Uterus (tissue), 2 donors: ENCODE measurements around the gene METTL3.

Experiments used
- CTCF ChIP-seq, 4 experiments: fragments of 200-600 bp in 2 of 4; fragments of 450-650 bp in 2 of 4; sonication (generic) in 2 of 4; IDR thresholded peaks; one replicate each; pipeline ENCODE4 v1.5.1; 2016 to 2019; ENCODE audit warnings: antibody characterized with exemption in 4 of 4, mild to moderate bottlenecking in 2 of 4, moderate library complexity in 1 of 4
- POLR2A ChIP-seq, 2 donors: fragments of 450-650 bp; IDR thresholded peaks; one replicate each; pipeline ENCODE4 v1.6.1; 2016; ENCODE audit warnings: antibody characterized with exemption in 2 of 2, mild to moderate bottlenecking in 1 of 2, moderate library complexity in 1 of 2

GRCh38 chr14:21525571-21525961, 14.4 kb upstream of the METTL3 start:
- no peak for TF ChIP-seq CTCF (IDR thresholded peaks at IDR 0.05)
- TF ChIP-seq POLR2A (IDR thresholded peaks at IDR 0.05): no peak
